Nephron (organoid): Measurements from ENCODE around the gene UBB.

Experiments
- H3K27ac Mint-ChIP-seq, 3 experiments: 2 replicates each; pipeline ENCODE4 v1.8.0; 2020; ENCODE audit warnings: mixed read lengths in 3 of 3, mild to moderate bottlenecking in 2 of 3, moderate library complexity in 1 of 3
- H3K27me3 Mint-ChIP-seq: 2 replicates; pipeline ENCODE4 v1.8.0; 2021; ENCODE audit warnings: low read depth, mild to moderate bottlenecking, moderate library complexity, mixed read lengths
- H3K36me3 Mint-ChIP-seq: 2 replicates; pipeline ENCODE4 v1.8.0; 2020; ENCODE audit warnings: low read depth, mixed read lengths
- H3K4me1 Mint-ChIP-seq: 2 replicates; pipeline ENCODE4 v1.8.0; 2020; ENCODE audit warnings: mixed read lengths
- H3K4me3 Mint-ChIP-seq, 3 experiments: 2 replicates each; pipeline ENCODE4 v1.8.0; 2020; ENCODE audit warnings: mild to moderate bottlenecking in 3 of 3, mixed read lengths in 3 of 3, moderate library complexity in 2 of 3
- H3K9me3 Mint-ChIP-seq: 2 replicates; pipeline ENCODE4 v1.8.0; 2020; ENCODE audit warnings: mixed read lengths
- TF ChIP-seq, protein P1 (sequence below), 3 experiments: fragments of 200-600 bp; sonication (generic); IDR thresholded peaks; one replicate each; pipeline ENCODE4 v1.5.0; 2021; ENCODE audit warnings: antibody characterized with exemption in 3 of 3; ENCODE audit not compliant: unreplicated experiment in 3 of 3

The UBB gene

DNA sequence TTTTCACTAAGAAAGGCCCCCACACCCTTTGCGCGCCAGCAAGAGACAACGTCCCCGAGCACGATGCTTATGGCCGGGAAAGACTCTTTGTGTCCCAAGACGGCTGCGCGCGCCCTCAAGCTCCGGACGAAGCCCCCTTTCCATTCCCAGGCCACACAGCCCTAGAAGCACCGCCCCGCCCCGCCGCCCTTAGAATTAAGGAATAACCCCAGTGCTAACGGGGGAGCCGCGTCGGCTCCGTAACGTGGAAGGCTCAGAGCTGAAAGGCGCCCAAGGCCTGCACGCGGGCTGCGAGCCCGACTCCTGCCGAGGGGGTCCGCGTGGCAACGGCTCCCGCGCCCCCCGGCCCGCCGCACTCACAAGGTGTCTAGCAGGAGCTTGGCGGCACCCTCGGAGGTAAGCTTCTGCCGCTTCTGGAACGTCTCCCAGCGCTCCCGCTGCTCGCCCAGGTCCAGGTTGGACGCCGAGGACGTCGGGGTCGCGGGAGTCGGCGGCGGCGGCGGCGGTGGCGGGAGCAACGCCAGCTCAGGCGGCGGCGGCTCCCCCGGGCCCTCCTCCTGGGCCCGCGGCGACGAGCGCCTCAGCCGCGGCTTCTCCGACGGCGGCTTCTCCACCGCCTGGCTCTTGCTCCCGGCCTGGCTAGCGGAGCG lies 28.1 kb upstream of the UBB start:
- no peaks in the 10 kb centered on the region for H3K9me3 Mint-ChIP-seq
- peak overlapping the region; percentile 65 to 92 (median 83) for H3K27ac Mint-ChIP-seq
- peak overlapping the region; percentile 89 to 96 (median 91) for H3K4me3 Mint-ChIP-seq
- peaks cover 7% of the 10 kb centered on the region for H3K27me3 Mint-ChIP-seq
- H3K36me3 Mint-ChIP-seq: peaks cover 11% of the 10 kb centered on the region
- TF ChIP-seq, protein P1, sequence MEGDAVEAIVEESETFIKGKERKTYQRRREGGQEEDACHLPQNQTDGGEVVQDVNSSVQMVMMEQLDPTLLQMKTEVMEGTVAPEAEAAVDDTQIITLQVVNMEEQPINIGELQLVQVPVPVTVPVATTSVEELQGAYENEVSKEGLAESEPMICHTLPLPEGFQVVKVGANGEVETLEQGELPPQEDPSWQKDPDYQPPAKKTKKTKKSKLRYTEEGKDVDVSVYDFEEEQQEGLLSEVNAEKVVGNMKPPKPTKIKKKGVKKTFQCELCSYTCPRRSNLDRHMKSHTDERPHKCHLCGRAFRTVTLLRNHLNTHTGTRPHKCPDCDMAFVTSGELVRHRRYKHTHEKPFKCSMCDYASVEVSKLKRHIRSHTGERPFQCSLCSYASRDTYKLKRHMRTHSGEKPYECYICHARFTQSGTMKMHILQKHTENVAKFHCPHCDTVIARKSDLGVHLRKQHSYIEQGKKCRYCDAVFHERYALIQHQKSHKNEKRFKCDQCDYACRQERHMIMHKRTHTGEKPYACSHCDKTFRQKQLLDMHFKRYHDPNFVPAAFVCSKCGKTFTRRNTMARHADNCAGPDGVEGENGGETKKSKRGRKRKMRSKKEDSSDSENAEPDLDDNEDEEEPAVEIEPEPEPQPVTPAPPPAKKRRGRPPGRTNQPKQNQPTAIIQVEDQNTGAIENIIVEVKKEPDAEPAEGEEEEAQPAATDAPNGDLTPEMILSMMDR (IDR thresholded peaks at IDR 0.05; ENCODE audit: unreplicated experiment in 3 of 3): no peak
- H3K4me1 Mint-ChIP-seq: peaks cover 10% of the 10 kb centered on the region

- peaks cover 11% of the 10 kb centered on the region for H3K36me3 Mint-ChIP-seq
- peaks cover 7% of the 10 kb centered on the region for H3K27me3 Mint-ChIP-seq
- no peaks in the 10 kb centered on the region for H3K9me3 Mint-ChIP-seq
- peak within 1 kb of the TSS; percentile 65 to 92 (median 84) for H3K27ac Mint-ChIP-seq
- H3K4me3 Mint-ChIP-seq: peak within 1 kb of the TSS; percentile 89 to 96 (median 91)
- TF ChIP-seq, protein P1 (IDR thresholded peaks at IDR 0.05; ENCODE audit: unreplicated experiment in 3 of 3): no peak
- H3K4me1 Mint-ChIP-seq: peaks cover 10% of the 10 kb centered on the region
Measured at GRCh38 chr17:16353317-16354174, 27.3 kb upstream of the UBB start, which contains the start of gene CENPV. Gene CENPV, minus strand, starts transcription at chr17:16353469. Its CDS starts 33 bp downstream, at chr17:16353436.

DNA sequence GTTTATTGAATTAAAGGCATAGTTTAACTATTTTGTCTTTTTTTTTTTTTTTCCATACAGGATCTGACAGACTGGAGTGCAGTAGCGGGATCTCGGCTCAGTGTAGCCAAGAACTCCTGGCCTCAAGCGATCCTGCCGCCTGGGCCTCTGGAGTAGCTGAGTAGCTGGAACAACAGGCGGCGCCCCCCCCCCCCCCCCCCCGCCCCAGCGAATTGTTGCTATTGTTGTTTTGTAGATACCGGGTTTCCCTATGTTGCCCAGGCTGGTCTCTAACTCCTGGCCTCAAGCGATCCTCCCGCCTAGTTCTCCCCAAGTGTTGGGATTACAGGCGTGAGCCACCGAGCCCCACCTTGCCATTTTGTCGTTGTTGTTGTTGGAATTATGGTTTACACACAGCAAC lies 26.3 kb upstream of the UBB start:
- TF ChIP-seq, protein P1 (IDR thresholded peaks at IDR 0.05; ENCODE audit: unreplicated experiment in 3 of 3): no peak
- Mint-ChIP-seq H3K27me3 (peaks cover 7% of the 10 kb centered on the region), H3K9me3 (no peaks in the 10 kb centered on the region), H3K36me3 (peaks cover 3% of the 10 kb centered on the region), H3K4me3 (peak overlapping the region; percentile 81 to 86 (median 86)), H3K27ac (peak overlapping the region in 1 of 3 experiments; percentile 26), H3K4me1 (peaks cover 10% of the 10 kb centered on the region)

DNA sequence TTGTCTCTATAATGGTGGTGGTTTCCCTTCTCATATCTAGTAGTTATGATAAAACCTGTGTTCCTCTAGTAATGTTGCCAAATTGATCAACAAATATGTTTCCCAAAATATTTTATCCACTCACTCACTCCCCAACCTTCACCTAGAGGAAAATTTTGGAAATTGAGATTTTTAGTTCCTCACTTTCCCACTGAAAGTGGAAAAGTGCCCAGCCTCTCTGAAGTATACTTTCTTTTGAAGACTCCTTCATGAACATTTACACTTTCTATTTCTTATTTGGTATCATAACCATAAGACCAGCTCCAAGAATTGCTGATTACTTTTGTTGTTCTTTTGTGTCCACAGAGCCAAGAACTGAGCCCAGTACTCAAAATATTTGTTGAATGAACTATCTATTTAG lies 22.5 kb upstream of the UBB start:
- H3K36me3 Mint-ChIP-seq: no peaks in the 10 kb centered on the region
- H3K4me3 Mint-ChIP-seq: peak overlapping the region in 1 of 3 experiments; percentile 6
- TF ChIP-seq, protein P1 (IDR thresholded peaks at IDR 0.05; ENCODE audit: unreplicated experiment in 3 of 3): no peak
- H3K27ac Mint-ChIP-seq: no peak overlapping the region
- H3K4me1 Mint-ChIP-seq: no peaks in the 10 kb centered on the region
- H3K9me3 Mint-ChIP-seq: no peaks in the 10 kb centered on the region
- no peaks in the 10 kb centered on the region for H3K27me3 Mint-ChIP-seq

GRCh38 chr17:16361874-16362273 lies 19.0 kb upstream of the UBB start:
- Mint-ChIP-seq H3K27ac (no peak overlapping the region), H3K9me3 (no peaks in the 10 kb centered on the region), H3K36me3 (no peaks in the 10 kb centered on the region), H3K4me3 (no peak overlapping the region), H3K4me1 (peaks cover 15% of the 10 kb centered on the region), H3K27me3 (no peaks in the 10 kb centered on the region)
- TF ChIP-seq, protein P1 (IDR thresholded peaks at IDR 0.05; ENCODE audit: unreplicated experiment in 3 of 3): no peak
